Body of pancreas (tissue), 4 donors: ENCODE results near the gene HTRA3.

Source experiments
- CTCF ChIP-seq, 7 experiments: fragments of 450-650 bp in 4 of 7; fragments of 200-600 bp in 3 of 7; sonication (generic) in 3 of 7; IDR thresholded peaks; one replicate each; pipeline ENCODE4 v1.5.1; 2016 to 2019; ENCODE audit warnings: antibody characterized with exemption in 7 of 7
- POLR2A ChIP-seq, 3 donors: fragments of 450-650 bp; IDR thresholded peaks; one replicate each; pipeline ENCODE4 v1.6.1; 2016; ENCODE audit warnings: antibody characterized with exemption in 3 of 3, mild to moderate bottlenecking in 2 of 3

GRCh38 chr4:8284391-8284790 is 14.8 kb downstream of the HTRA3 start:
- TF ChIP-seq CTCF (IDR thresholded peaks at IDR 0.05) (no peak), POLR2A (IDR thresholded peaks at IDR 0.05) (no peak)
